Head of caudate nucleus (tissue), 42 donors: ENCODE results near the gene PDLIM5.
"Not testable (repeated sequence)": the region's sequence is repeated elsewhere in the genome, so short reads cannot be mapped to it uniquely, and the experiment has no call there.

Experiments
- DNase-seq, 42 donors: peaks; one replicate each; pipeline versions ENCODE4 v3.0.0 to v3.0.0-alpha.2; 2020 to 2021; ENCODE audit warnings: mixed read lengths in 7 of 42
- intact Hi-C: fragments of 100-400 bp; cut with DNase I; formaldehyde crosslinking; loops from one replicate; pipeline ENCODE4 v1.15.0; 2022

PDLIM5 gene

DNA sequence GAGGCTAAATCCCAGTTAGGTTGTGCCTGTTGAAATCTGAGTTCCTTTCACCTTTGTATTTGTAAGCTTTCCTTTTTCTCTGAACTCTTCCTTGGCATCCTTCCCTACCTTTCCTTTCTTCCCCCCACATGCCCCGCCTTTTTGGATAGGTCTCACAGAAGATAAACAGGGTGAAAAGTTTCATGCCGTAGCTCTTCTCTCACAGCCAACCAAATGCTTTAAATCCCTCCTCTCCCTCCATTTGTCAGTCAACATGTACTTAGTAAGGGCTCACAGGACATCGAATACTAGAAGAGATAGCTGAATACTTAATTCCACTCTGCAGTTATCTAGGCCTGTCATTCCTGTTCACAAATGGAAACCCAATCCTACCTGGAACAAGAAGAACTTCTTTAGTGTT is 198.9 kb downstream of the PDLIM5 start:
- no peak for DNase-seq
- intact Hi-C loops: no loop called here

DNA sequence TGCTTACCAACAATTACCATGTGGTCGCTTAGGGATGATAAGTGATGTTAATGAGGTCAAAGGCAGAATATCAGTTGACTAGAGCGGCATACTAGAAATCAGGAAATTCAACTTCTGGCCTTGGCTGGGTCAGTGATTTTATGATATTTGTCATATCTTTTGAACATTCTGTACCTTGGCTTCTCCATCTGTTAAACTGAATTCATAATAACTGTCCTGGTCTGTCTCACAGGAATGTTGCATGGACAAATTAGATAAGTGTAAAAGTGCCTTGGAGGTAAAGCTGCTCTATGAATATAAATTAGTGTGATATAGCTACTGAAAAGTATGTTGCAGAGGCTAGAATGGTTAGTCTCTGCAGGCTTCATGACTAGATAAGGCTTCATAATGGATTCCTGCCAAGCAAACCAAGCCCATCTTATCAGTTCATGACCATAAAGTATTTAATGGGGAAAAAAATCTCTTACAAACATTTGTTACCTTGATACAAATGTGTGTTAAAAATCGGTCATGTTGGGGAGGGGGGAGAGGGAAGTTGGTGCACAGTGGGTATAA is 201.4 kb downstream of the PDLIM5 start:
- DNase-seq: no peak
- intact Hi-C loops: no loop called here

DNA sequence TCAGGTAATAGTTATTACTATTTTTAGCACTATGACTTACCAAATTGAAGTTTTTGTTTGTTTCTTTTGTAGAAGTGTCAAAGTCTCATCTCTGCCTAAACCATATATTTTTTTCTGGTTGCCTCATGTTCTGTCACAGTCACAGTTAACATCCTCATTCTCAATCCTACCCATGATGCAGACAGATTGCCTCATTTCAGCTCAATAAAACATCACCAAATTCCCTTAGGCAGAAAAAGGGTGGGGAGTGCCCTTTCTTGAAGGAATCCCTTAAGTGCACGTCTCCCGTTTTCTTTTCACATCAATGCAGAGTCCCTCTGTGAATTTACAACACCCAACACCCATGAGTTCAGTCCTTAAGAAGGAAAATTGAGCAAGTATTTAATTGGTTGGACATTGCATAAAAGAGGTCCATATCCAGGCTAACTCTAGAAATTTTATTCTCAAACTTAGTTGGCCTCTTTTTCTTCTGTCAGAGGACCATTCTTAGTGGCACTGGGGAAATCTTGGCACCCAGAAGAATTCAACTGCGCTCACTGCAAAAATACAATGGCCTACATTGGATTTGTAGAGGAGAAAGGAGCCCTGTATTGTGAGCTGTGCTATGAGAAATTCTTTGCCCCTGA is 202.4 kb downstream of the PDLIM5 start:
- peak in 5 of 42 donors; percentile 2 to 44 (median 9) for DNase-seq
- intact Hi-C loops: no loop called here

DNA sequence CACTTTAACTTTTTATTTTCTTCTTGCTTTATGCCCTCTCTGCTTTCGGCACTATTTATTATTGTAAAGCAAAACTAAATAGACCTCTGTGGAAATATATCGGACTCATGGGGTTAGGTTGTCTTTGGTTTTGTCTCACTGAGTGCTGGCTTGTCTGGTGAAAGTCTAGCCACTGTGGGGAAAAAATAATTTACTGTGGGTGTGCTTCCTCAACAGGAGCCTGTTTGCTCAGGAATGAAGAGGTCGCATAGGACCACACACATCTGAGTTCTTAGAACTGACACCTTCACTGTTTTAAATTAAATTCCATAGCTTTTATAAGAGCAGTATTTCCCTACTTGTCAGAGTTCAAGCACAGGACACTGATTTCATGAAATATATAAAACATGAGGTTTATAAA is 203.0 kb downstream of the PDLIM5 start:
- no peak for DNase-seq
- intact Hi-C loops: no loop called here

DNA sequence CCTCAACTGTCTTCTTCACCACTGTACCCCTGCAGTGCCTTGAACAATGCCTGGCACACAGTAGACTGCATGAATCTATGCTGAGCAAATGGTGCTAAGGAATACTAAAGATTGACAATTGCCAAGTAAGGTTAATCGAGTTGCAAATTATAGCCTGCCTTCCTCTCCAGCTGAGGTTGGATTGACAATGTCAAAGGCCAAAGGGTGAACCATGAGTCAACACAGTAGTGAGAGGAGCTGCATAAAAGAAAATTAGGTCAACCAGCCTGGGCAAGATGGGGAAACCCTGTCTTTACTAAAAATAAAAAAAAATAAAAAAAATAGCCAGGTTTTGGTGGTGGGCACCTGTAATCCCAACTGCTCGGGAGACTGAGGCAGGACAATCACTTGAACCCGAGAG is 208.9 kb downstream of the PDLIM5 start:
- intact Hi-C loops: no loop called here
- DNase-seq: no peak

DNA sequence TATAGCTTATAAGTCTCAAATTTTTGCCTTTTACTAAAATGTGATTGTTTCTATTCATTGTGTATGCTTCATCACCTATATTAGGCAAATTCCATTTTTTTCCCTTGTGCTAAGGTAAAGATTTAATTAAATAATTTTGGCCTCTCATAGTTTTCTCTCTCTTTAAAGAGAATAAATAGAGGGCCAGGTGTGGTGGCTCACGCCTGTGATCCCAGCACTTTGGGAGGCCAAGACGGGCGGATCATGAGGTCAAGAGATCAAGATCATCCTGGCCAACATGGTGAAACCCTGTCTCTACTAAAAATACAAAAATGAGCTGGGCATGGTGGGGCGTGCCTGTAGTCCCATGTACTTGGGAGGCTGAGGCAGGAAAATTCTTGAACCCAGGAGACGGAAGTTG is 213.3 kb downstream of the PDLIM5 start:
- intact Hi-C loops, DNase-seq: not testable (repeated sequence)

DNA sequence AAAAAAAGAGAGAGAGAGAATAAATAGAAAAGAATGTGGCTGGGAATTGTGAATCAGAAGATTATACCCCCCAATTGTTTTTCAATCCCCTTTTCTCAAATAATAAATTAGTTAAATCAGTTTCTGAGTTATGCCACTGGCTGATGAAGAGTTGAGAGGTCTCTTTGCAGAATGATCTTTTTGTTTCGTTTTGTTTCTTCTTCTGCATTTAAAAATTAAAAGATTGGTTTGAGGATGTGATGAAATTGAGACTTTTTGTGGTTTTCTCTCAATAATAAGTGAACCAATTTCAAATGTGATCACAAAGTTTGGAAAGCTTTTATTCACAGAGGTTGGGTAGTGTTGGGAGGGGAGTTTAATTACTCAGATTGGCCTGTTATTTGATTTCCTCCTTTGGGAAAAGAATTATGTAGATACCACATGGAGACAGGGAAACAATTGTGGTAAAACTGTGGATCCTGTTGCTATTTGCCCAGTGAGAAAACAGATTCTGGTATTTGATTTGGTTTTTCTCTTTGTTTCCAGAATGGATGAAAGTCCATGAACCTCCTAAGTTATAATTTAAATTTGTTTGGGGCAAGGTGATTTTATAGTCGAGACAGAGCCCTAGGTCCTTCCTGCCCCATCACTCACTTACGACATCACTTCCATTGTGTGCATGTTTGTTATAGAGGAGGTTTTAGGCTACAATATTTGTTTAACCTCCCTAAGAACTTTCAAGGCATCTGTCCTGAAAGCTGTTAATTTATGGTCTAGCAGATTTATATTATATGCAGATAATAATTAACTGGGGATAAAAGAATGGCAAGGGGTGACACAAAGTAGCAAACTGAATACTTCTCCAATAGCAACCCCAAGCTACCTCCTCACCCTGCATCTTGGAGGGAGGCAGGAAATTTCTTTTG is 214.0 kb downstream of the PDLIM5 start:
- DNase-seq: no peak
- intact Hi-C loops: no loop called here

DNA sequence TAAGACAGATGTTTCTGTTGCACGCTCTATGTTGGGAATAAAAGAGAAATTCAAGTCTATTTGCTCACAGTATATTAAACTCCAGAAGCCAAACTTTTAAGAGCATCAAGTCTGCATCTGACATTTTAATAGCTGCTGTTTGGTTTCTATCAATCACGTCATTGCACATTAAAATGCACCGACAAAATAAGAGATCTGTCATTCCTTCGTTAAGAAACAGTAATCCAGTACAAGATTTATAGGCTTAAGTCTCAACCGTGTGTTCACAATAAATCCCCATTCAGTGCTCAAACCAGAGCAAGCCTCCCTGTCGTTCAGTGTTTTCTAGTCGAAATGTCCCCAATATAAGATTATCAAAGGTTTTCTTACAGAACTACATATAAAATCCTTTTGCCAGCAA is 217.0 kb downstream of the PDLIM5 start:
- intact Hi-C loops: no loop called here

DNA sequence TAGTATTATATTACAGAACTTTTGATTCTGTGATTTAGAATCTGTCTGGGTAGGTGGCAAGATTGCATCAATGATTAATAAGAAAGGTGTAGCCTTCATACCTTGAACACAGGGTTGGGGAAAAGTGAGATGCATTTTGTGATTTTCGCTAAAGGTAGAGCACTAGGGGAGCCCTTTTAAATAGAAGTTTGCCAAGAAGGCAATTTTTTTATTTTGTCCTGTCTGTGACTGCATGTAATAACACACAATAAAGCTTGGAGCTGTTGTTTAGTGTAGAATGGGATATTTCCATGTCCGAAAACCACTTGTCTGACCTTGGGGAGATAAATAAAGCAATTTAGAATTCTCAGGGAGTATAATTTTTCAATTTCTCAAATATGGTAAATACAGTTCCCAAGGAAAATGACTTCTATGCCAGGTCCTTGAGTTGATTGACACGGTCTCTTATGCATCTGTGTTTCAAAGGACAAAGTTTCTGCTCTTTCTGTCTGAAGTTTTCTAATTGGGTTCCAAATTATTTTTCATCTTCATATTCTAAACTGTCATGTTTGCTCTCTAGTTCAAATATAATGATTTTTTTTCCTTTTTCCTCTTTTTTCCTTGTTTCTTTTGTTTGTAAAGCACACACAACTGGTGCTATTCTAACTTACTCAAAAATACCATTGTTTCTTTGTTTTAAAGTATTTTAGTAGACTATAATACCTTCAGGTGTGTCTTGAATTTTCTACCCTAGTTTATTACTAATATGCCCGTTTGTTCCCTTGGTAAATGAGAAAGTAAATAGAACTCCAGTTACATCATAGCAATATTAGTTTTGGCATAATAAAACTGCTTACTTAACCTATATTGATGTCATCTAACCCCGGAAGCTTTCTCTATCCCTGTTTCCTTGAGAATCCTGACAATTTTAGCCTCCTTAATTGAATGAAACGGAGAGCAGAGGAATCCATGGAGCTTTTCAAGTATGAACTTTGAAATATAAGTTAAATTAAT is 218.2 kb downstream of the PDLIM5 start:
- intact Hi-C loops: no loop called here
- DNase-seq: no peak

More for the DNA sequence above, 217.0 kb downstream of the PDLIM5 start:
- DNase-seq: peak in 1 of 42 donors; percentile 5

DNA sequence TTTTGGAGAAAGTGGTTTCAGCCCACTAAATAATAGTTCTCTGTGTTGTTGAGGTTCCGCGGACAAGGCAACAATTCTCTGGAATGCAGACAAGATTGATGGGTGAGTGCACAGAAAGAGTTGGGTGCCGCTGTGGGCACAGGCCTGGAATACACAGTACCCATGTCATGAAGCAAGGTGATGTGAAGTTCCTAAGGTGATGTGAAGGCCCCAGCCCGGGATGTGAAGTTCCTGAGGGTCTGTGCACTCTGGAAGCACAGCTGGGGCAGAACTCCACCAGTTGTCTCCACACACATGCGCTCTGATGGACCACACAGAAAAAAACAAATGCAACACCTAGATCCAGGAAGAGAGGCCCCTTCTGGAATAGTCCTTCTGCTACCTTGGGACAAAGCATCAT is 219.4 kb downstream of the PDLIM5 start:
- intact Hi-C loops: no loop called here
- no peak for DNase-seq

DNA sequence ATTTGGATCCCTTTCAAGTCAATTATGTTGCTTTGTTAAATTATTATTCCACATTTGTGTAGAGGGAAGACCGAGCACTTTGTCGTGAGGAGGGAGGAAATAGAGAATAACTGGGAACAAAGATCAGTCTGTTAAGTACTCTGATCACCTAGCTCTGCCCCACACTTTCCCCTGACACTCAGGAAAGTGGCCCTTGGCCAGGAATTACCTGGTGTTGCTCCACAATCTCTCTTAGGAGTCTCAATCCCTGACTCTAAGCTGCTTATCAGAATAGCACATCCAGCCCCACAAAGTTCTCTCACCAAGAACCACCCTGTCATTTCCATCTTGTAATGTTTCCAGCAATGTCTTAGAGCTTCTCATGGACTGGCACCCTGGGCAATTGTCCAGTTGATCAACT is 222.2 kb downstream of the PDLIM5 start:
- intact Hi-C loops: no loop called here
- DNase-seq: no peak

DNA sequence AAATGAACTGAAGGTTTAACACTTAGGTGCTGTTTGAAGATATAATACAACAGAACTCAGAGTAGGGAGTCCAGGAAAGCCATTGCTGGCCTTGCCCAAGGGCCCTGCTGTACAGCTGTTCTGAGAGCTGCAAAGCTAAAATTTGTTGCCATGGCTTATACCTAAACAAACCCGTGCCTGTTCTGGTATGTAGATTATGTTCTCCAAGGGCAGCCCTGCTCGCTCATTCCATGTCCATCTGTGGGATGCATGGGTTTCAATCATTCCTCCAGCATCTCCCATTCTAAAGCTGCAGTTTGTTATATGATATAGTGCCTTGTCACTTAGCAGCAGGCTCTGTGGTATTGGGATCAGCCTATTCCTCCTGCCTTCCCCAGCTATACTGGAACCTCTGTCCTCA is 225.2 kb downstream of the PDLIM5 start:
- intact Hi-C loops: no loop called here
- DNase-seq: no peak

DNA sequence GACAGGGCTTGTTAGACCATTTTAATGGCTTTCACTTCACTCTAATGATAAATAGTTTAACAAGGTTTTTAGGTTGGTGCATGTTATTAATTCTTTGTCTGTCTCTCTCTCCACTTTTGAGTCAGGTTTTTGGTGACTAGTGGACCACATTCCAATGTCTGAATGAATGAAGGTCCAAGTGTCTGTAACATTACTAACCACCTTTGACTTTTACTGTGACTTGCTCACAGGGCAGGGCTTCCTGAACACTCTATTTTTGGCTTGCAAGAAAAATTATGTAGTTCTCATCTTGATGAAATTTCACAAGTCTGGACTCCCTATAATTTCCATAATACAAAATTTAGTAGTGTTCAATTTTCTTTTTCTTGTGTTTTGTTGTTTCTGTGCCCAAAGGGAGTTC is 227.2 kb downstream of the PDLIM5 start:
- intact Hi-C loops: no loop called here
- no peak for DNase-seq

DNA sequence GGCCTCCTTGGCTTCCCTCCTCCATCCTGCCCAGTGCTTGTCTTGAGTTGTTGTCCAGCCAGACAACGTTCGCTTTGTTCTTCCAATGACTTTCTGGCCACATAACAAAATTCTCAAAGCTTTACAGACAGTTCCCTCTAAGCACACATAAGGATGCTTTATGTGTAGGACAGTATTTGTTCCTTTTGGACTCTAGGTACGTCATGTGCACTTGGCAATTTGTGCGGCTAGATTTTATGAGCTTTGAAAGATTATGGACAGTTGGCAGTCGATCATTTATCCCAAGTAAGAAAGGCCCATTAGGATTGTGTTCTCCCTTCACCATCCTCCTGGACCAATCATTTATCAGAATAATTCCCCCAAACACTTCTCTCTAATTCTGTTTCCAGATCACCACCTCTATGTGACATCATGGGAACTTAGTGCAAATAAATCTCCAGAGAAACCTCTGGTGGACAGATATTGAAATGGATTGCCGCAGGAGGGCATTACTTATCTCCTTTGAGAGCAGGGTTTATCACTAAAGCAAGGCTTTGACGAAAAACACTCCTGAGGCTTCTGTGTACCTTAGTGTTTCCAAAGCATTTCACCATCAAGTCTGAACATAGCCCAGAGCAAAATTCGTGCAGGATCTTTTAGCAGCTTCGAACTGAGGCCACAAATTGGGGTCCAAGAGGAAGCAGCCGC is 228.6 kb downstream of the PDLIM5 start:
- no peak for DNase-seq
- intact Hi-C loops: no loop called here

DNA sequence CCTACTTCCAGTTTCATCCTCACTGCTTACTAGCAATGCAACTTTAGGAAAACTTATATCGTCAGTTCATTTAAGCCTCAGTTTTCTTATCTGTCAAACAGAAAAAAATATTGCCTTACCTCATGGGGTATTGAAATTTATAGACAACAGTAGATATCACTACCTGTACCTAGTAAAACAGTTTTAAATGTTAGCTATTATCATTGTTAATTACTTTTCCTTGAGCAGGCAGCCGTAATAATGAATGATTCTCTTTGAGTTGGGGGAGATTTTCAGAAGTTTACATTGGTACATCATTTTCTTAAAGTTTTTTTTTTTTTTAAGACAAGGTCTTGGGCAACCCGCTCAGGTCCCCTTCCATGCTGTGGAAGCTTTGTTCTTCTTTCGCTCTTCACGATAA is 234.3 kb downstream of the PDLIM5 start:
- DNase-seq: no peak
- intact Hi-C loops: no loop called here

DNA sequence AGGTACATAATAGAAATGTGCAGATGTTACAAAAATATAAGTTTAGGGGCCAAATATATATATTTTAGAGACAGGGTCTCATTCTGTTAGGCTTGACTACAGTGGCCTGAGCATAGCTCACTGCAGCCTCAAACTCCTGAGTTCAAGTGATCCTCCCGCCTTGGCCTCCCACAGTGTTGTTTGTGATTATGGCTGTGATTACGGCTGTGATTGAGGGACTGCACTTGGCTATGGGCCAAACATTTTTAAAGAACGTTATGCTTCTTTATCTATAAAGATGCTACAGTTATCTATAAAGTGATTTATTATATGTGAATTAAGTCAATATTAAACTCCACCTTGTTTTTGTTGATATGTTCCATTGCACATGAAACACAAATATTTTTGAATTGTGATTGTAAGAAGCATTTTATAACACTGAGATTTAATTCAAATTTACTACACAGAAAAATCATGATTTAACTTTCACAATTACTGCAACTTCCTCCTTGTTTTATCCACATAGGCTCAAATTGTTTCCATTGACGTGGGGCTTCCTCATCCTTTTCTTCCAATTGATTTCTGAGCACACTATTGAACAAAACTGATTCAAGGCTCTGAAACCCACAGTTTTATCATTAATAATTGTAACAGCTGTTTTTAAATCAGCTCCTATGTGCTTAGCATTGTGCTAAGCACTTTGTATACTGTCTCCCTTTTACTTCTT is 237.6 kb downstream of the PDLIM5 start:
- intact Hi-C loops: no loop called here
- DNase-seq: no peak

DNA sequence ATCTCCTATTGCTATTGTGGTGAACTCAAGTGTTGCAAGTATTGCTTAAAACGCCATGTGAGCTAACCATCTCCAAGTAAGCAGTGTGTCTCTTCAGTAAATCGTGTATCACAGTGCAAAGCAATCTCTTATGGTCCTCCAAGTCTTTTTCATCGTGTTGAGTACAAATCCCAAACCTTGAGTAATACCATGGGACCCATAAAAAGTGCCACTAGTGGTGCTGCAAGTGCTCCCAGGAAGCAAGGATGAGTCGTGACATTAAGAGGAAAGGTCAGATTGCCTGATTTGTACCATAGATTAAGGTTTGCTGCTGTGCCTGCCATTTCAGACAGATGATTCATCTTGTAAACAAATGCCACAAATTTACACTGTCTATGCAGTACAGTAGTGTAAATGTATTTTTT is 239.1 kb downstream of the PDLIM5 start:
- intact Hi-C loops: no loop called here

DNA sequence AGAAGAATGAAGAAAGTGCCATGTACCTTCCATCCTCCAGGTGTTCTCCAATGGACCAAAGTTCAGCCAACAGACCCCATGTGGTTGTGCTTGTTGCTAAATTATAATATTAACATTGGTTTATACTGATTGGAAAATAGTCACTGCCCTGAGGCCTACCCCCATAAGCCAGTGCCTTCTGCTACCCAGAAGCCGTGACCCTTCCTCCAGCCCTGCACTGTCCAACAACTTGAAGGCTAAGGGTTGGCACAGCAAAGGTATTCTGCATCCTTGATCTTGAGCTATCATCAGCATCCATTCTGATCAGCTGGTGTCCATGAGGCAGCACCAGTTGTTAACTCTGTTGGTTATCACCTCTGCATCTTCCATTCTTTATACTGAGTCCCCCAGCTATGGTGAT is 239.8 kb downstream of the PDLIM5 start:
- no peak for DNase-seq
- intact Hi-C loops: no loop called here

More for the DNA sequence above, 239.1 kb downstream of the PDLIM5 start:
- no peak for DNase-seq
